ENCODE data around the gene KIAA0408.
"Not testable (repeated sequence)": the region's sequence is repeated elsewhere in the genome, so short reads cannot be mapped to it uniquely, and the experiment has no call there.

KIAA0408 gene

GRCh38 chr6:127412016-127412415, 47.2 kb downstream of the KIAA0408 start:
- not testable (repeated sequence) for DNase-seq (ENCODE audit: low read depth)

Data from activated T-helper 9 cell treated with anti-CD3 and anti-CD28 coated beads, Interleukin-2, amount 50 U/mL, for 16 hours (primary cell).